Upper lobe of left lung (tissue), 6 donors: ENCODE data around the gene GINS1. TPM values are rescaled to one million over a fixed set of nuclear protein-coding genes. Genes with fewer than 3 reads are reported as not detected.

Source experiments
- ATAC-seq, 2 donors: fragments of 200-7000 bp; cut with Tn5 transposase; one replicate each; pipeline ENCODE4 v1.9.1; 2022; ENCODE audit warnings: mild to moderate bottlenecking in 2 of 2, moderate library complexity in 2 of 2; ENCODE audit not compliant: low FRiP score in 2 of 2
- DNase-seq, 2 donors: peaks; one replicate each; pipeline ENCODE4 v3.0.0-alpha.2; 2019 to 2020
- H3K27ac ChIP-seq, 4 donors: fragments of 200-600 bp; sonication (generic); one replicate each; pipeline ENCODE4 v1.5.1; 2016 to 2019
- H3K27me3 ChIP-seq, 4 donors: fragments of 200-600 bp; sonication (generic); one replicate each; pipeline ENCODE4 v1.5.1; 2017 to 2019
- H3K36me3 ChIP-seq, 4 donors: fragments of 200-600 bp; sonication (generic); one replicate each; pipeline ENCODE4 v1.5.1; 2016 to 2019
- H3K4me1 ChIP-seq, 4 donors: fragments of 200-600 bp; sonication (generic); one replicate each; pipeline ENCODE4 v1.5.1; 2018 to 2019
- H3K4me3 ChIP-seq, 4 donors: fragments of 200-600 bp; sonication (generic); one replicate each; pipeline ENCODE4 v1.5.1; 2017 to 2019; ENCODE audit warnings: mild to moderate bottlenecking in 2 of 4, moderate library complexity in 1 of 4
- H3K9me3 ChIP-seq, 4 donors: fragments of 200-600 bp; sonication (generic); one replicate each; pipeline ENCODE4 v1.5.1; 2018 to 2019
- CTCF ChIP-seq, 6 experiments: fragments of 450-650 bp in 4 of 6; fragments of 200-600 bp in 2 of 6; sonication (generic) in 2 of 6; IDR thresholded peaks; one replicate each; pipeline ENCODE4 v1.5.1; 2016 to 2019; ENCODE audit warnings: antibody characterized with exemption in 6 of 6
- EP300 ChIP-seq, 4 donors: sonication (generic); formaldehyde crosslinking; IDR thresholded peaks; one replicate each; pipeline ENCODE4 v1.5.1; 2017; ENCODE audit warnings: antibody characterized with exemption in 4 of 4, control low read depth in 2 of 4
- POLR2A ChIP-seq, 4 donors: fragments of 450-650 bp; IDR thresholded peaks; one replicate each; pipeline ENCODE4 v1.5.1; 2016 to 2017; ENCODE audit warnings: antibody characterized with exemption in 4 of 4, mild to moderate bottlenecking in 2 of 4
- POLR2AphosphoS5 ChIP-seq, 2 donors: sonication (generic); formaldehyde crosslinking; IDR thresholded peaks; one replicate each; pipeline ENCODE4 v1.5.1; 2017; ENCODE audit warnings: antibody characterized with exemption in 2 of 2
- WGBS, 2 donors: methylation state at CpG; one replicate each; pipeline ENCODE4 v1.1.5; 2017 to 2018; 5-methylcytosine and 5-hydroxymethylcytosine counted together
- total RNA-seq, 6 donors: library from RNA; depleted of rRNA in 4 of 6; stranded (reverse); fragments of >200 nt in 4 of 6; gene quantifications; one replicate each; pipeline versions ENCODE4 v1.1.0 to v1.2.1, GENCODE V29; 2016 to 2021
- donor health status: DM: no; HTN: no; CAD: no; lungs with moderate emphysema.
- donor health status: DM: no; HTN: yes; CAD: no; lungs with severe emphysema.

Gene GINS1
- total RNA-seq, 6 donors from 2014 or later: under 0.01 to 1.8 (median 0.77) TPM

- Histone ChIP-seq H3K9me3 (no peaks in the 10 kb centered on the region), H3K4me1 (no peaks in the 10 kb centered on the region), H3K4me3 (no peak overlapping the region), H3K27ac (no peak overlapping the region), H3K36me3 (peaks cover 0 to 15% (median 1%) of the 10 kb centered on the region in 4 donors), H3K27me3 (no peaks in the 10 kb centered on the region)
- DNase-seq (peak in 1 of 2 donors; percentile 46), ATAC-seq (no peak)
- WGBS, 2 donors: 92 to 97% methylated on average over 8 to 11 of the region's 11 CpGs
- no peak for TF ChIP-seq EP300 (IDR thresholded peaks at IDR 0.05)
- TF ChIP-seq CTCF (IDR thresholded peaks at IDR 0.05): no peak
- TF ChIP-seq POLR2A (IDR thresholded peaks at IDR 0.05): no peak
- TF ChIP-seq POLR2AphosphoS5 (IDR thresholded peaks at IDR 0.05): no peak
Observed at GRCh38 chr20:25487975-25488374, 80.5 kb downstream of the GINS1 start.

- peak in 1 of 2 donors; percentile 37 for DNase-seq
- Histone ChIP-seq H3K27me3 (no peaks in the 10 kb centered on the region), H3K4me1 (no peaks in the 10 kb centered on the region), H3K9me3 (no peaks in the 10 kb centered on the region), H3K27ac (no peak overlapping the region), H3K4me3 (no peak overlapping the region), H3K36me3 (peaks cover 0 to 15% (median 1%) of the 10 kb centered on the region in 4 donors)
- TF ChIP-seq POLR2AphosphoS5 (IDR thresholded peaks at IDR 0.05) (no peak), EP300 (IDR thresholded peaks at IDR 0.05) (no peak), CTCF (IDR thresholded peaks at IDR 0.05) (no peak), POLR2A (IDR thresholded peaks at IDR 0.05) (no peak)
- 88 to 94% methylated on average over 15 of the region's 15 CpGs for WGBS, 2 donors
- no peak for ATAC-seq
Observed at GRCh38 chr20:25489221-25489871, 81.9 kb downstream of the GINS1 start.

- WGBS, 2 donors: 91 to 95% methylated on average over 3 to 15 of the region's 15 CpGs
- DNase-seq (no peak), ATAC-seq (no peak)
- TF ChIP-seq EP300 (IDR thresholded peaks at IDR 0.05): no peak
- TF ChIP-seq CTCF (IDR thresholded peaks at IDR 0.05): no peak
- H3K4me3 ChIP-seq: no peak overlapping the region
- no peaks in the 10 kb centered on the region for H3K9me3 ChIP-seq
- no peak overlapping the region for H3K27ac ChIP-seq
- peaks cover 0 to 15% (median 1%) of the 10 kb centered on the region in 4 donors for H3K36me3 ChIP-seq
- H3K27me3 ChIP-seq: no peaks in the 10 kb centered on the region
- H3K4me1 ChIP-seq: no peaks in the 10 kb centered on the region
Observed at GRCh38 chr20:25490656-25491445, 83.4 kb downstream of the GINS1 start.

GRCh38 chr20:25491446-25492038 lies 84.1 kb downstream of the GINS1 start:
- 91% methylated on average over 9 to 12 of the region's 12 CpGs for WGBS, 2 donors
- peak in 1 of 2 donors; percentile 72 for DNase-seq
- no peak overlapping the region for H3K27ac ChIP-seq
- H3K4me3 ChIP-seq: no peak overlapping the region
- ATAC-seq: no peak
- H3K4me1 ChIP-seq: no peaks in the 10 kb centered on the region
- H3K9me3 ChIP-seq: no peaks in the 10 kb centered on the region
- peaks cover 0 to 15% (median 1%) of the 10 kb centered on the region in 4 donors for H3K36me3 ChIP-seq
- no peaks in the 10 kb centered on the region for H3K27me3 ChIP-seq
- no peak for TF ChIP-seq EP300 (IDR thresholded peaks at IDR 0.05)
- TF ChIP-seq POLR2A (IDR thresholded peaks at IDR 0.05): no peak
- TF ChIP-seq CTCF (IDR thresholded peaks at IDR 0.05): no peak
- TF ChIP-seq POLR2AphosphoS5 (IDR thresholded peaks at IDR 0.05): no peak
